ENCODE data around the gene PNCK.

Gene PNCK

DNA sequence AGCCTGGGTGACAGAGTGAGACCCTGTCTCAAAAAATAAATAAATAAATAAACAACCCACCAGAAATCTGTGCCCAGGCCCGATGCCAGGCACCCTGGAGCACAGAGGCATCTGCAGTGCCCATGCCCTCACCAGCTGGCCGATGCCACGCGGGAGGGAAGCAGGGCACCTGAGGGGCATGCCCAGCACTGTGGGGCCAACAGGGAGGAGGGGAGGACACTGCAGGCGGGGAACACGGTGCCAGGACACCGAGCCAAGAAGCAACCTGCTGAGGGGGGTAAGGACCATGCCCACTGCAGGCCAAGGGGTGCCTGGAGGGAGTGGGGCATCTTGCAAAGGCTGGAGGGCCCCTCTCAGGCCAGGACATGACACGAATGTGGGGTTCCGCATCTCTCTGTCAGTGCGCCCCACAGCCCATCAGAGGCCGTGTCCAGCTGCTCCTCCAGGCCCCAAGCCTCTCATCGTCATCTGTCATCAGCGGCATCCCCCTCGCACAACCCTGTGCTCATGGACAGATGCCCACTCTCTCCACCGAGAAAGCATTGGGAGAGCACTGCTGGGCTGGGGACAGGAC is 39.9 kb downstream of the PNCK start:
- POLR2A ChIA-PET = no interaction called here
- no peak for TF ChIP-seq LEF1 (IDR thresholded peaks at IDR 0.05; ENCODE audit: borderline replicate concordance)
- TF ChIP-seq TARDBP (IDR thresholded peaks at IDR 0.05) = no peak
- no peak for TF ChIP-seq FOXM1 (IDR thresholded peaks at IDR 0.05; ENCODE audit: borderline replicate concordance)
- no peak for TF ChIP-seq NFRKB (IDR thresholded peaks at IDR 0.05)
- TF ChIP-seq, protein P1, sequence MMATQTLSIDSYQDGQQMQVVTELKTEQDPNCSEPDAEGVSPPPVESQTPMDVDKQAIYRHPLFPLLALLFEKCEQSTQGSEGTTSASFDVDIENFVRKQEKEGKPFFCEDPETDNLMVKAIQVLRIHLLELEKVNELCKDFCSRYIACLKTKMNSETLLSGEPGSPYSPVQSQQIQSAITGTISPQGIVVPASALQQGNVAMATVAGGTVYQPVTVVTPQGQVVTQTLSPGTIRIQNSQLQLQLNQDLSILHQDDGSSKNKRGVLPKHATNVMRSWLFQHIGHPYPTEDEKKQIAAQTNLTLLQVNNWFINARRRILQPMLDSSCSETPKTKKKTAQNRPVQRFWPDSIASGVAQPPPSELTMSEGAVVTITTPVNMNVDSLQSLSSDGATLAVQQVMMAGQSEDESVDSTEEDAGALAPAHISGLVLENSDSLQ (IDR thresholded peaks at IDR 0.05) = no peak
- TF ChIP-seq FOXK2 (IDR thresholded peaks at IDR 0.05) = no peak
- TF ChIP-seq BHLHE40 (IDR thresholded peaks at IDR 0.05; ENCODE audit: borderline replicate concordance) = no peak
- TF ChIP-seq L3MBTL2 (conservative IDR thresholded peaks at IDR 0.05) = no peak
- TF ChIP-seq SP1 (IDR thresholded peaks at IDR 0.05) = no peak
- no peak for TF ChIP-seq CTBP1 (IDR thresholded peaks at IDR 0.05; ENCODE audit: borderline replicate concordance)
- no peak for TF ChIP-seq HDGF (IDR thresholded peaks at IDR 0.05; ENCODE audit: borderline replicate concordance)
- TF ChIP-seq ARNT (IDR thresholded peaks at IDR 0.05) = no peak

DNA sequence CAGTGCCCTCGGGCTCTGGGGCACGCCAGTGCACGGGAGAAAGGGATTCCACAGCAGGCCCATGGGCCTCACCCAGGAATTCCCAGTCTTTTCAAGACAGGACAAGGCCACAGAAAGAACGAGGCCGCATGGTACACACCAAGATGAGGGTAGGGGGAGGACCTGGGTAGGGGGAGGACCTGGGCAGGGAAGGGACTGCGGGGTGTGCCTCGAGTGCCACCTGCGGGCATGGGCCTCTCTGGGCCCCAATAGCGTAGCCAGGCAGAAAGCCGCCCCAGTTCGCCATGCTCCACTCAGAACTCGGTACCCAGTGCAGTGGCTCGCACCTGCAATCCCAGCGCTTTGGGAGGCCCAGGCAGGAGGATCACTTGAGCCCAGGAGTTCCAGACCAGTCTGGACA is 40.6 kb downstream of the PNCK start:
- CTCF ChIA-PET = no interaction called here
- no peak for TF ChIP-seq SUZ12 (IDR thresholded peaks at IDR 0.05)
- no peak for TF ChIP-seq FOXK2 (IDR thresholded peaks at IDR 0.05)
- TF ChIP-seq L3MBTL2 (conservative IDR thresholded peaks at IDR 0.05) = no peak
- TF ChIP-seq ELF4 (IDR thresholded peaks at IDR 0.05) = no peak
- TF ChIP-seq CTBP1 (IDR thresholded peaks at IDR 0.05; ENCODE audit: borderline replicate concordance) = no peak
- TF ChIP-seq BHLHE40 (IDR thresholded peaks at IDR 0.05; ENCODE audit: borderline replicate concordance) = no peak
- TF ChIP-seq SP1 (IDR thresholded peaks at IDR 0.05) = no peak
- TF ChIP-seq LEF1 (IDR thresholded peaks at IDR 0.05; ENCODE audit: borderline replicate concordance) = no peak
- TF ChIP-seq FOXM1 (IDR thresholded peaks at IDR 0.05; ENCODE audit: borderline replicate concordance) = no peak
- TF ChIP-seq HDGF (IDR thresholded peaks at IDR 0.05; ENCODE audit: borderline replicate concordance) = no peak
- TF ChIP-seq TARDBP (IDR thresholded peaks at IDR 0.05) = no peak
- DNase-seq (ENCODE audit: extremely low spot score) = no peak
- POLR2A ChIA-PET = no interaction called here

More for the DNA sequence above, 39.9 kb downstream of the PNCK start:
- CTCF ChIA-PET = no interaction called here
- DNase-seq (ENCODE audit: extremely low spot score) = no peak

DNA sequence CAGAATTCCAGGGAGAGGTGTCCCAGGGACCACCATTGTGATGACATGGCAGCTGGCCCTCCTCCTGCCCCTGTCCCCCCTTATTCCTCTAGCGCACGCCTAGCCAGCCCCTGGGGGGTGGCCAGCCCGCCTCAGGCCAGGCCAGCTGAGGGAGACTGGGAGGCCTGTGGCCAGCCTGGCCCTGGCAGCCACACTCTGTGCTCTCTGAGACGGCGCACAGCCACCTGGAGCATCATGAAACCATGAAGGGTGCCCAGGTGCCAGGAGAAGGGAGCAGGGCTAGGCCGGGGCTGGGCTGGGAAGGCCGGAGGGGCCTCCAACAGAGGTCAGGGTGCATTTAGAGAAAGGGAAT is 41.0 kb downstream of the PNCK start:
- ChIA-PET POLR2A (no interaction called here), CTCF (interaction anchor here (2.0 to 3.3 kb wide), 2 partner anchors 13 to 36 kb away, joined by 6 to 14 read pairs; no protein-coding TSS in a partner anchor)
- no peak for DNase-seq (ENCODE audit: extremely low spot score)
- TF ChIP-seq L3MBTL2 (conservative IDR thresholded peaks at IDR 0.05) = no peak
- no peak for TF ChIP-seq FOXM1 (IDR thresholded peaks at IDR 0.05; ENCODE audit: borderline replicate concordance)
- no peak for TF ChIP-seq ZNF384 (IDR thresholded peaks at IDR 0.05)
- no peak for TF ChIP-seq ARNT (IDR thresholded peaks at IDR 0.05)
- no peak for TF ChIP-seq CTBP1 (IDR thresholded peaks at IDR 0.05; ENCODE audit: borderline replicate concordance)
- TF ChIP-seq HDGF (IDR thresholded peaks at IDR 0.05; ENCODE audit: borderline replicate concordance) = no peak
- TF ChIP-seq SUZ12 (IDR thresholded peaks at IDR 0.05) = no peak
- no peak for TF ChIP-seq FOXK2 (IDR thresholded peaks at IDR 0.05)
- no peak for TF ChIP-seq NFRKB (IDR thresholded peaks at IDR 0.05)
- TF ChIP-seq ELF4 (IDR thresholded peaks at IDR 0.05) = no peak
- no peak for TF ChIP-seq FOXA1 (IDR thresholded peaks at IDR 0.05)
- TF ChIP-seq, protein P1 (IDR thresholded peaks at IDR 0.05) = no peak
- TF ChIP-seq SP1 (IDR thresholded peaks at IDR 0.05) = no peak
- no peak for TF ChIP-seq BHLHE40 (IDR thresholded peaks at IDR 0.05; ENCODE audit: borderline replicate concordance)
- no peak for TF ChIP-seq LEF1 (IDR thresholded peaks at IDR 0.05; ENCODE audit: borderline replicate concordance)
- TF ChIP-seq TARDBP (IDR thresholded peaks at IDR 0.05) = no peak

DNA sequence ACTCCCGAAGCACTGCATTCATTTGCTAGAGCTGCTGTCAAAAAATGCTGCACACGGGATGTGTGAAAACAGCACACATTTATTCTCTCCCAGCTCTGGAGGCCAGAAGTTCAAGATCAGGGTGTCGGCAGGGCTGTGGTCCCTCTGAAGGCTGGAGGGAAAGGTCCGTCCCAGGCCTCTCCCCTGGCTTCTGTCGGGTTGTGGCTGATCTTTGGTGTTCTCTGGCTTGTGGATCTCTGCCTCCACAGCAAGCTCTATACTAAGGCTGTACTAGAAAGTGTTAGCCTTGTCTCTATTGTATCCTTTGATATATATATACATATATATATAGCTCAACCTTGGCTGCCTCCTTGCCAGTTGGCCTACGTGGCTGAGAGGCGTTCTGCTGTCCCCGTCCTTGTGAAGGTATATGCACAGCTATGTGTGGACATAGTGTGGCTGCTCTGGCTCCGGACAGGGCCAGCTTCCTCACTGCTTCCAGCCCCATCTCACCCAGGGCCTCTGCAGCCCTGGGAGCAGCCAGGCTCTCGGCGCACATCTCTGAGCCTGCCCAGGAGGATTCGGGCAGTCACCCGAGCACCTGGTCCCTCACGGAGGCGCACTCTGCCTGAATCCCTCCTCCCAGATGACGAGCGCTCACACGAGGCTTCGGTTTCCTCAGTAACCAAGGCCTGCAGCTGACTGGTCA is 41.6 kb downstream of the PNCK start:
- DNase-seq (ENCODE audit: extremely low spot score) = no peak

DNA sequence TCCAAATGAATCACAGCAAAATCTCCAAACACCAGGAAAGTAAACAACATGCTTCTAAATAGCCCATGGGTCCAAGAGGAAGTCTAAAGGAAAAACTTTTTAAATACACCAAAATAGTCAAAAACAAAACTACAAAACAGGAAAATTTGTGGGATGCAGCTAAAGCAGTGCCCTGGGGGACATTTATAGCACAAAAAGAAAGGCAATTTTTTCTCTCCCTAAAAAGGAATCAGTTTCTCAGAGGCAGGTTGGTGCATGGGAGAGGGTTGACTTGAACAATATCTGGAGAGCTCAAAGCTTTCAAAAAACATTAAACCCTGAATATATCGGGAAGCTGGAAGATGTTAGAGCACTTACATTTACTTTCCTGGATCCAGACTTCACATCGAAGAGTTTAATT is 42.3 kb downstream of the PNCK start:
- DNase-seq (ENCODE audit: extremely low spot score) = no peak
- TF ChIP-seq L3MBTL2 (conservative IDR thresholded peaks at IDR 0.05) (no peak), ZNF384 (IDR thresholded peaks at IDR 0.05) (no peak), LEF1 (IDR thresholded peaks at IDR 0.05; ENCODE audit: borderline replicate concordance) (no peak), BHLHE40 (IDR thresholded peaks at IDR 0.05; ENCODE audit: borderline replicate concordance) (no peak), HDGF (IDR thresholded peaks at IDR 0.05; ENCODE audit: borderline replicate concordance) (no peak), FOXA1 (IDR thresholded peaks at IDR 0.05) (no peak), CTBP1 (IDR thresholded peaks at IDR 0.05; ENCODE audit: borderline replicate concordance) (no peak), TARDBP (IDR thresholded peaks at IDR 0.05) (no peak)
- ChIA-PET CTCF (interaction anchor here (0.5 to 3.3 kb wide), 5 partner anchors 14 to 314 kb away, joined by 3 to 14 read pairs (median 6); no protein-coding TSS in a partner anchor), POLR2A (interaction anchor here (0.6 kb wide), 1 partner anchor 13 kb away, joined by 3 read pairs; no protein-coding TSS in a partner anchor)

More for the DNA sequence above, 41.6 kb downstream of the PNCK start:
- TF ChIP-seq SUZ12 (IDR thresholded peaks at IDR 0.05) = no peak
- no peak for TF ChIP-seq FOXK2 (IDR thresholded peaks at IDR 0.05)
- no peak for TF ChIP-seq ZNF384 (IDR thresholded peaks at IDR 0.05)
- TF ChIP-seq ELF4 (IDR thresholded peaks at IDR 0.05) = no peak
- TF ChIP-seq, protein P1 (IDR thresholded peaks at IDR 0.05) = no peak
- no peak for TF ChIP-seq BHLHE40 (IDR thresholded peaks at IDR 0.05; ENCODE audit: borderline replicate concordance)
- no peak for TF ChIP-seq LEF1 (IDR thresholded peaks at IDR 0.05; ENCODE audit: borderline replicate concordance)
- TF ChIP-seq TARDBP (IDR thresholded peaks at IDR 0.05) = no peak
- TF ChIP-seq FOXM1 (IDR thresholded peaks at IDR 0.05; ENCODE audit: borderline replicate concordance) = no peak
- TF ChIP-seq HDGF (IDR thresholded peaks at IDR 0.05; ENCODE audit: borderline replicate concordance) = no peak
- no peak for TF ChIP-seq ARNT (IDR thresholded peaks at IDR 0.05)
- POLR2A ChIA-PET = interaction anchor here (0.6 kb wide), 1 partner anchor 12 kb away, joined by 3 read pairs; no protein-coding TSS in a partner anchor
- CTCF ChIA-PET = interaction anchor here (0.5 to 3.3 kb wide), 5 partner anchors 13 to 313 kb away, joined by 3 to 14 read pairs (median 6); no protein-coding TSS in a partner anchor
